HCT116 (cell line): ENCODE results near the gene CD8A. TPM values are rescaled to one million over a fixed set of nuclear protein-coding genes. Genes with fewer than 3 reads are reported as not detected.

Experiments
- ATAC-seq: fragments of 200-7000 bp; cut with Tn5 transposase; 2 replicates; pipeline ENCODE4 v1.9.1; 2020; ENCODE audit warnings: mild to moderate bottlenecking, moderate library complexity
- BruUV-seq: library from RNA; stranded (reverse); fragments of 400-500 nt; replicated peaks from 2 replicates; lab custom pipeline; 2021; lab: Mats Ljungman, UMichigan
- CTCF ChIA-PET: fragments of 300-600 bp; sonication (Branson Sonifier 250); formaldehyde crosslinking; loops from one replicate; lab custom pipeline; 2021; ENCODE audit warnings: antibody characterized with exemption; lab: Charles Lee
- POLR2A ChIA-PET: fragments of 300-600, 350-600 bp; sonication (Branson Sonifier 250); formaldehyde crosslinking; loops from one replicate; lab custom pipeline; 2021; ENCODE audit warnings: antibody characterized with exemption; lab: Charles Lee
- RAD21 ChIA-PET, 2 experiments: fragments of 300-600 bp; sonication (Branson Sonifier 250); formaldehyde crosslinking; loops; one replicate each; lab custom pipeline; 2023; ENCODE audit warnings: low total read pairs in 2 of 2; ENCODE audit not compliant: uncharacterized antibody in 2 of 2, unreplicated experiment in 2 of 2, low non-redundant PET in 1 of 2; lab: Charles Lee
- DNase-seq: peaks from one replicate; pipeline ENCODE4 v3.0.0-alpha.2; 2010; ENCODE audit warnings: low read depth, low spot score
- H2AFZ ChIP-seq: fragments of 200-600 bp; shearing (Covaris generic), sonication (generic); 2 replicates; pipeline ENCODE4 v1.6.1; 2017; ENCODE audit warnings: low read depth, mixed run types, mixed read lengths, antibody characterized with exemption, low read length; ENCODE audit not compliant: poor library complexity, severe bottlenecking
- H3K27ac ChIP-seq: 2 replicates; pipeline ENCODE4 v1.5.1; 2012; ENCODE audit warnings: low read depth, low read length
- H3K27me3 ChIP-seq: fragments of 200-600 bp; sonication (generic); 2 replicates; pipeline ENCODE4 v1.6.1; 2016; ENCODE audit warnings: mixed run types, low read length, mixed read lengths; ENCODE audit not compliant: insufficient read depth
- H3K36me3 ChIP-seq, 2 experiments: fragments of 200-500 bp in 1 of 2; fragments of 200-600 bp in 1 of 2; sonication (Bioruptor generic) in 1 of 2; sonication (generic) in 1 of 2; 2 replicates each; pipeline versions ENCODE4 v1.5.1 to v1.6.1; 2014 to 2016; ENCODE audit warnings: low read length in 2 of 2, inconsistent platforms in 1 of 2, mixed read lengths in 1 of 2, mixed run types in 1 of 2; ENCODE audit not compliant: insufficient read depth in 2 of 2, control insufficient read depth in 1 of 2
- H3K4me1 ChIP-seq, 2 experiments: fragments of 200-600 bp in 1 of 2; sonication (generic) in 1 of 2; 2 replicates each; pipeline versions ENCODE4 v1.5.1 to v1.6.1; 2012 to 2017; ENCODE audit warnings: low read length in 2 of 2, inconsistent platforms in 1 of 2, mild to moderate bottlenecking in 1 of 2, mixed read lengths in 1 of 2, mixed run types in 1 of 2, moderate library complexity in 1 of 2; ENCODE audit not compliant: insufficient read depth in 2 of 2, control insufficient read depth in 1 of 2
- H3K4me2 ChIP-seq: fragments of 200-600 bp; sonication (generic); 2 replicates; pipeline ENCODE4 v1.6.1; 2017; ENCODE audit warnings: mixed run types, low read length, mixed read lengths
- H3K4me3 ChIP-seq, 2 experiments: fragments of 200-600 bp in 1 of 2; sonication (generic) in 1 of 2; replicated peaks in 1 of 2; 2 replicates each; pipeline ENCODE4 v1.5.1; 2011 to 2016; ENCODE audit warnings: low read length in 2 of 2, control low read depth in 1 of 2, low read depth in 1 of 2, mild to moderate bottlenecking in 1 of 2, mixed read lengths in 1 of 2, mixed run types in 1 of 2
- H3K79me2 ChIP-seq: fragments of 200-600 bp; sonication (generic); 2 replicates; pipeline ENCODE4 v1.6.1; 2017; ENCODE audit warnings: mild to moderate bottlenecking, mixed run types, low read length, moderate library complexity, mixed read lengths; ENCODE audit not compliant: insufficient read depth
- H3K9ac ChIP-seq: fragments of 200-600 bp; sonication (generic); 2 replicates; pipeline ENCODE4 v1.6.1; 2016; ENCODE audit warnings: low read length, mixed read lengths
- H3K9me2 ChIP-seq: fragments of 200-600 bp; sonication (generic), shearing (Covaris generic); 2 replicates; pipeline ENCODE4 v1.6.1; 2017; ENCODE audit warnings: mixed run types, mild to moderate bottlenecking, moderate library complexity; ENCODE audit not compliant: insufficient read depth
- H3K9me3 ChIP-seq, 2 experiments: fragments of 200-500 bp in 1 of 2; fragments of 200-600 bp in 1 of 2; sonication (Bioruptor generic) in 1 of 2; sonication (generic) in 1 of 2; 2 replicates each; pipeline ENCODE4 v1.6.1; 2014 to 2017; ENCODE audit warnings: low read length in 2 of 2, mixed read lengths in 2 of 2, inconsistent platforms in 1 of 2, low read depth in 1 of 2, mild to moderate bottlenecking in 1 of 2, mixed run types in 1 of 2, moderate library complexity in 1 of 2; ENCODE audit not compliant: control insufficient read depth in 1 of 2, insufficient read depth in 1 of 2
- H4K20me1 ChIP-seq: fragments of 200-600 bp; sonication (generic), shearing (Covaris generic); 2 replicates; pipeline ENCODE4 v1.6.1; 2017; ENCODE audit warnings: mixed run types, mild to moderate bottlenecking, moderate library complexity; ENCODE audit not compliant: insufficient read depth
- CBX3 ChIP-seq: IDR thresholded peaks from 2 replicates; pipeline ENCODE4 v1.6.1; 2012; ENCODE audit warnings: low read depth
- EGR1 ChIP-seq: IDR thresholded peaks from 2 replicates; pipeline ENCODE4 v1.6.1; 2012; ENCODE audit warnings: low read depth
- EZH2 ChIP-seq: fragments of 200-600 bp; sonication (generic); IDR thresholded peaks from 2 replicates; pipeline ENCODE4 v1.6.1; 2017; ENCODE audit warnings: antibody characterized with exemption, mixed run types
- EZH2phosphoT487 ChIP-seq: fragments of 200-600 bp; IDR thresholded peaks from 2 replicates; pipeline ENCODE4 v1.6.1; 2018; ENCODE audit warnings: antibody characterized with exemption, borderline replicate concordance
- FOSL1 ChIP-seq: IDR thresholded peaks from 2 replicates; pipeline ENCODE4 v1.6.1; 2012; ENCODE audit warnings: low read depth
- JUND ChIP-seq: IDR thresholded peaks from 2 replicates; pipeline ENCODE4 v1.6.1; 2012
- POLR2A ChIP-seq: IDR thresholded peaks from 2 replicates; pipeline ENCODE4 v1.7.0; 2011; ENCODE audit warnings: borderline replicate concordance; ENCODE audit not compliant: insufficient read depth, insufficient read length; ENCODE audit errors: extremely low read depth
- POLR2AphosphoS5 ChIP-seq: IDR thresholded peaks from 2 replicates; pipeline ENCODE4 v1.6.1; 2011; ENCODE audit warnings: mild to moderate bottlenecking, low read depth, low read length, moderate library complexity
- SIN3A ChIP-seq: IDR thresholded peaks from 2 replicates; pipeline ENCODE4 v1.6.1; 2012; ENCODE audit warnings: low read depth
- SP1 ChIP-seq: IDR thresholded peaks from 2 replicates; pipeline ENCODE4 v1.6.1; 2012; ENCODE audit warnings: low read depth
- SRF ChIP-seq: IDR thresholded peaks from 2 replicates; pipeline ENCODE4 v1.6.1; 2012; ENCODE audit warnings: low read depth
- TCF7L2 ChIP-seq: IDR thresholded peaks from 2 replicates; pipeline ENCODE4 v1.7.0; 2011; ENCODE audit warnings: borderline replicate concordance, inconsistent platforms; ENCODE audit not compliant: insufficient read depth, insufficient read length; ENCODE audit errors: extremely low read depth
- ZNF274 ChIP-seq: fragments of 200-500 bp; sonication (Bioruptor generic); IDR thresholded peaks from 2 replicates; pipeline ENCODE4 v1.6.1; 2014; ENCODE audit warnings: mild to moderate bottlenecking, low read depth, low read length, inconsistent platforms
- intact Hi-C: fragments of 100-400 bp; cut with micrococcal nuclease; formaldehyde crosslinking; loops from 2 replicates; pipeline ENCODE4 v1.10.0; 2022
- total RNA-seq: library from RNA; stranded (reverse); gene quantifications from one replicate; pipeline ENCODE4 v1.2.1, GENCODE V29; 2021; ENCODE audit not compliant: unreplicated experiment
- TF ChIP-seq, protein P1 (sequence below): IDR thresholded peaks from 2 replicates; pipeline ENCODE4 v1.6.1; 2012; ENCODE audit warnings: low read depth
- TF ChIP-seq, protein P2 (sequence below): IDR thresholded peaks from 2 replicates; pipeline ENCODE4 v1.6.1; 2012
- TF ChIP-seq, protein P3 (sequence below): IDR thresholded peaks from 2 replicates; pipeline ENCODE4 v1.6.1; 2012
- TF ChIP-seq, protein P4 (sequence below), 3 experiments: fragments of 200-600 bp in 1 of 3; sonication (generic) in 1 of 3; IDR thresholded peaks in 2 of 3; conservative IDR thresholded peaks in 1 of 3; 2 replicates each; pipeline ENCODE4 v1.5.1; 2012 to 2017; ENCODE audit warnings: low read depth in 2 of 3, low read length in 2 of 3, antibody characterized with exemption in 1 of 3, borderline replicate concordance in 1 of 3, control low read depth in 1 of 3, mild to moderate bottlenecking in 1 of 3, mixed read lengths in 1 of 3, mixed run types in 1 of 3, moderate library complexity in 1 of 3; ENCODE audit not compliant: insufficient read depth in 1 of 3

CD8A gene
- total RNA-seq, 1 experiment from 2014 or later: 0.76 TPM

DNA sequence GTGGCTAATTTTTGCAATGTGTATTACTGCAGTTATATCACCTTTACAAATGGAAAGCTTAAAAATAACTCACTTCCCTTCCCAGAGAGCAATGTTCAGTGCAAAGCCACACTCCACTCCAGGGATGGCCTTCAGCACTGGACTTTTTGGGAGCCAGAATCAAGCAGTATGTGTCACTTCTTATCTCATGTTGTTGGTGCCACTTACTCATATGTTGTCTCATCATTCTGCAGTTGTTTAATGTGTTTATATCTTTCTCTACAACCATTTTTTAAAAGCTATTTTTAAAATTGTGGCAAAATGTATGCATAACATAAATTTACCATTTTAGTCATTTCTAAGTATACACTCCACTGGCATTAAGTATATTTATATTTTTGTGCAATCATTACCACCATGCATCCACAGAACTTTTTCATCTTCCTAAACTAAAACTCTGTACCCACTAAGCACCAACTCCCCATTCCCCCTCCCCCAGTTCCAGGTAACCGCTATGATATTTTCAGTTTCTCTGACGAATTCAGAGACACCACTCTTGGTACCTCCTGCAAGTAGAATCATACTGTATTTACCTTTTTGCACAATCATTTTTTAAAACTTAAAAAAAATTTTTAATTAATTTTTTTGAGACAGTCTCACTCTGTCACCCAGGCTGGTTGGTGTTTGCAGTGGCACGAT, 32.1 kb upstream of the CD8A start:
- no peaks in the 10 kb centered on the region for H3K36me3 ChIP-seq
- intact Hi-C loops: no loop called here
- H3K9me3 ChIP-seq: no peaks in the 10 kb centered on the region
- no peak overlapping the region for H3K27ac ChIP-seq
- no peaks in the 10 kb centered on the region for H3K27me3 ChIP-seq
- POLR2A ChIA-PET: no interaction called here
- H3K4me2 ChIP-seq: no peak overlapping the region
- no peak for ATAC-seq
- no peaks in the 10 kb centered on the region for H3K4me1 ChIP-seq
- H3K4me3 ChIP-seq: no peak overlapping the region
- H3K9me2 ChIP-seq: no peaks in the 10 kb centered on the region
- no peak for TF ChIP-seq EZH2phosphoT487
- TF ChIP-seq POLR2AphosphoS5: no peak
- TF ChIP-seq EZH2: no peak
- TF ChIP-seq JUND: no peak
- no peak for TF ChIP-seq SP1
- no peak for TF ChIP-seq CBX3
- no peak for TF ChIP-seq POLR2A
- TF ChIP-seq SRF: no peak
- TF ChIP-seq, protein P1, sequence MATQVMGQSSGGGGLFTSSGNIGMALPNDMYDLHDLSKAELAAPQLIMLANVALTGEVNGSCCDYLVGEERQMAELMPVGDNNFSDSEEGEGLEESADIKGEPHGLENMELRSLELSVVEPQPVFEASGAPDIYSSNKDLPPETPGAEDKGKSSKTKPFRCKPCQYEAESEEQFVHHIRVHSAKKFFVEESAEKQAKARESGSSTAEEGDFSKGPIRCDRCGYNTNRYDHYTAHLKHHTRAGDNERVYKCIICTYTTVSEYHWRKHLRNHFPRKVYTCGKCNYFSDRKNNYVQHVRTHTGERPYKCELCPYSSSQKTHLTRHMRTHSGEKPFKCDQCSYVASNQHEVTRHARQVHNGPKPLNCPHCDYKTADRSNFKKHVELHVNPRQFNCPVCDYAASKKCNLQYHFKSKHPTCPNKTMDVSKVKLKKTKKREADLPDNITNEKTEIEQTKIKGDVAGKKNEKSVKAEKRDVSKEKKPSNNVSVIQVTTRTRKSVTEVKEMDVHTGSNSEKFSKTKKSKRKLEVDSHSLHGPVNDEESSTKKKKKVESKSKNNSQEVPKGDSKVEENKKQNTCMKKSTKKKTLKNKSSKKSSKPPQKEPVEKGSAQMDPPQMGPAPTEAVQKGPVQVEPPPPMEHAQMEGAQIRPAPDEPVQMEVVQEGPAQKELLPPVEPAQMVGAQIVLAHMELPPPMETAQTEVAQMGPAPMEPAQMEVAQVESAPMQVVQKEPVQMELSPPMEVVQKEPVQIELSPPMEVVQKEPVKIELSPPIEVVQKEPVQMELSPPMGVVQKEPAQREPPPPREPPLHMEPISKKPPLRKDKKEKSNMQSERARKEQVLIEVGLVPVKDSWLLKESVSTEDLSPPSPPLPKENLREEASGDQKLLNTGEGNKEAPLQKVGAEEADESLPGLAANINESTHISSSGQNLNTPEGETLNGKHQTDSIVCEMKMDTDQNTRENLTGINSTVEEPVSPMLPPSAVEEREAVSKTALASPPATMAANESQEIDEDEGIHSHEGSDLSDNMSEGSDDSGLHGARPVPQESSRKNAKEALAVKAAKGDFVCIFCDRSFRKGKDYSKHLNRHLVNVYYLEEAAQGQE: no peak
- TF ChIP-seq FOSL1: no peak
- TF ChIP-seq, protein P2, sequence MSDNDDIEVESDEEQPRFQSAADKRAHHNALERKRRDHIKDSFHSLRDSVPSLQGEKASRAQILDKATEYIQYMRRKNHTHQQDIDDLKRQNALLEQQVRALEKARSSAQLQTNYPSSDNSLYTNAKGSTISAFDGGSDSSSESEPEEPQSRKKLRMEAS: no peak
- no peak for TF ChIP-seq ZNF274
- TF ChIP-seq EGR1: no peak
- TF ChIP-seq TCF7L2: no peak
- TF ChIP-seq, protein P3, sequence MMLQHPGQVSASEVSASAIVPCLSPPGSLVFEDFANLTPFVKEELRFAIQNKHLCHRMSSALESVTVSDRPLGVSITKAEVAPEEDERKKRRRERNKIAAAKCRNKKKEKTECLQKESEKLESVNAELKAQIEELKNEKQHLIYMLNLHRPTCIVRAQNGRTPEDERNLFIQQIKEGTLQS: no peak
- TF ChIP-seq, protein P4, sequence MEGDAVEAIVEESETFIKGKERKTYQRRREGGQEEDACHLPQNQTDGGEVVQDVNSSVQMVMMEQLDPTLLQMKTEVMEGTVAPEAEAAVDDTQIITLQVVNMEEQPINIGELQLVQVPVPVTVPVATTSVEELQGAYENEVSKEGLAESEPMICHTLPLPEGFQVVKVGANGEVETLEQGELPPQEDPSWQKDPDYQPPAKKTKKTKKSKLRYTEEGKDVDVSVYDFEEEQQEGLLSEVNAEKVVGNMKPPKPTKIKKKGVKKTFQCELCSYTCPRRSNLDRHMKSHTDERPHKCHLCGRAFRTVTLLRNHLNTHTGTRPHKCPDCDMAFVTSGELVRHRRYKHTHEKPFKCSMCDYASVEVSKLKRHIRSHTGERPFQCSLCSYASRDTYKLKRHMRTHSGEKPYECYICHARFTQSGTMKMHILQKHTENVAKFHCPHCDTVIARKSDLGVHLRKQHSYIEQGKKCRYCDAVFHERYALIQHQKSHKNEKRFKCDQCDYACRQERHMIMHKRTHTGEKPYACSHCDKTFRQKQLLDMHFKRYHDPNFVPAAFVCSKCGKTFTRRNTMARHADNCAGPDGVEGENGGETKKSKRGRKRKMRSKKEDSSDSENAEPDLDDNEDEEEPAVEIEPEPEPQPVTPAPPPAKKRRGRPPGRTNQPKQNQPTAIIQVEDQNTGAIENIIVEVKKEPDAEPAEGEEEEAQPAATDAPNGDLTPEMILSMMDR (IDR thresholded peaks at IDR 0.05 in 2 of 3, conservative IDR thresholded peaks at IDR 0.05 in 1 of 3; ENCODE audit: borderline replicate concordance in 1 of 3, insufficient read depth in 1 of 3, low read depth in 2 of 3, low read length in 2 of 3): no peak
- no peak for TF ChIP-seq SIN3A
- no TSS peak for BruUV-seq
- H3K9ac ChIP-seq: no peak overlapping the region
- CTCF ChIA-PET: no interaction called here
- no peak for DNase-seq
- no peaks in the 10 kb centered on the region for H3K79me2 ChIP-seq
- H4K20me1 ChIP-seq: no peaks in the 10 kb centered on the region
- H2AFZ ChIP-seq: no peak overlapping the region
- RAD21 ChIA-PET: no interaction called here
